ENCODE data around the gene IGF2BP1.

IGF2BP1 gene

DNA sequence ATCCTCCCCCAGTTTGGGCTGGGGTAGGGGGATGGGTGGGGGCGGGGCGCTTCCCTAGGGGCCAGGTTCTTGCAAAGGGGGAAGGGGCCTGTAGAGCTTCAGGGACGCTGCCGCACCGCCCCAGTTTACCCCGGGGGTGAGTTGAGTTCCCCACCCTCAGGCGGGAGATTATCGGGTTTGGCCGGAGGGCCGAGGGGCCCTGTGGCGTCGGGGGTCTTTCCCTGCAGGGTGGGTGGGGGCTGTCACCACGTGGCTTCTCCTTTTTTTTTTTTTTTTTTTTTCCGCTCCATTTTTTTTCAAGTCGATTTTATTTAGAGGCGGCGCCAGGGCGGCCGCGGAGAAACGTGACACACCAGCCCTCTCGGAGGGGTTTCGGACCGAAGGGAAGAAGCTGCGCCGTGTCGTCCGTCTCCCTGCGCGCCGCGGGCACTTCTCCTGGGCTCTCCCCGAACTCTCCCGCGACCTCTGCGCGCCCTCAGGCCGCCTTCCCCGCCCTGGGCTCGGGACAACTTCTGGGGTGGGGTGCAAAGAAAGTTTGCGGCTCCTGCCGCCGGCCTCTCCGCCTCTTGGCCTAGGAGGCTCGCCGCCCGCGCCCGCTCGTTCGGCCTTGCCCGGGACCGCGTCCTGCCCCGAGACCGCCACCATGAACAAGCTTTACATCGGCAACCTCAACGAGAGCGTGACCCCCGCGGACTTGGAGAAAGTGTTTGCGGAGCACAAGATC, at the start of gene IGF2BP1:
Gene IGF2BP1, plus strand, starts transcription at position 283 of the 724 bp plus-strand sequence. Its CDS starts 361 bp downstream, at position 644.
- no peak for DNase-seq

DNA sequence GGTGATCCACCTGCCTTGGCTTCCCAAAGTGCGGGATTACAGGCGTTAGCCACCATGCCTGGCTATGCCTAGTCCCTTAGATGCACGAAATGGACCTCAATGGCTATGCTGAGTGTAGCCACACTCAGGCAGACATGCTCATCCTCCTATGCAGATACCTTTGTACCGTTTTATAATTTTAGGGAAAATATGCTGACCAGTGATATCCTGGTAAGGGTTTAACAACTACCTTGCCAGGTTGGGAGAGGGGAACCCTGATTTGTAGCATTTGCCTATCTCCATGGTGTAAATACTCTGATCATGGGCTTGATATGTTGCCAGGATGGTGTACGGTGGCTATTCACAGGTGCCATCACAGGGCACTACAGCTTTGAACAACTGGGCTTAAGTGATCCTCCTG, 45.6 kb upstream of the IGF2BP1 start:
- no peak for DNase-seq

DNA sequence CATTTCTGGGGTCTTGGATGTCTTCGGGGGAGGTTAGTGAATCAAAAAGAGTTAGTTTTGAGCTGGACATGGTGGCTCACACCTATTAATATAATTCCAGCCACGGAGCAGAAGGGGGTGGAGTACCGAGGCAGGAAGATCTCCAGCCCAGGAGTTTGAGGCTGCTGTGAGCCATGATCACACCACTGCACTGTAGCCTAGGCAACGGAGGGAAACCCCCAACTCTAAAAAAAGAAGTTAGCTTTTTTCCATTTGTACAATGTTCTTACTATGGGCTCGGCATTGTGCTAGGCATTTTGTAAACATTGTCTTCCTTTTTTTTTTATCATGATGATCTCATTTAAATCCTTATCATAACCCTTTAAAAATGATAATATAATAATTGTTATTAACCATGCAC, 44.3 kb upstream of the IGF2BP1 start:
- no peak for DNase-seq

DNA sequence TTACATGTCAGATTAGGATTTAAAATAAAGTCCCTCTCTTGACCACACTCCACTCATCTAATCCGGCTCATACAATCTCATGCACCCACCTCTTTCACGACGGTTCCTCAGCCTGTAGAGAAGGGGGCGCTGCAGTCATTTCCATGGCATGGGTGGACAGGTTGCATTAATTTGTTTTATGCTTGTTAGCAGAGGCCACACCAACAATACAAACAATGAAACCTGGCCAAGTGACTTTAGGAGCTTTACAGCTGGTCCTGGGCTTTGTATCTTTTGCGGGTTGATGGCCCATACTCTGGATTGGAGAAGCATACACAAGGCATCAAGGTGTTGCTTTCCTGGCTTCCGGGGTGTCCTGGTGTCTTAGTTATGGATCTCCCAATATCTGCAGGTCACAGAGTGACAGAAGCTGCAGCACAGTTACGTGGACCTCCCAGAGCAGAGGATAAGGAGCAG, 42.9 kb upstream of the IGF2BP1 start:
- no peak for DNase-seq

DNA sequence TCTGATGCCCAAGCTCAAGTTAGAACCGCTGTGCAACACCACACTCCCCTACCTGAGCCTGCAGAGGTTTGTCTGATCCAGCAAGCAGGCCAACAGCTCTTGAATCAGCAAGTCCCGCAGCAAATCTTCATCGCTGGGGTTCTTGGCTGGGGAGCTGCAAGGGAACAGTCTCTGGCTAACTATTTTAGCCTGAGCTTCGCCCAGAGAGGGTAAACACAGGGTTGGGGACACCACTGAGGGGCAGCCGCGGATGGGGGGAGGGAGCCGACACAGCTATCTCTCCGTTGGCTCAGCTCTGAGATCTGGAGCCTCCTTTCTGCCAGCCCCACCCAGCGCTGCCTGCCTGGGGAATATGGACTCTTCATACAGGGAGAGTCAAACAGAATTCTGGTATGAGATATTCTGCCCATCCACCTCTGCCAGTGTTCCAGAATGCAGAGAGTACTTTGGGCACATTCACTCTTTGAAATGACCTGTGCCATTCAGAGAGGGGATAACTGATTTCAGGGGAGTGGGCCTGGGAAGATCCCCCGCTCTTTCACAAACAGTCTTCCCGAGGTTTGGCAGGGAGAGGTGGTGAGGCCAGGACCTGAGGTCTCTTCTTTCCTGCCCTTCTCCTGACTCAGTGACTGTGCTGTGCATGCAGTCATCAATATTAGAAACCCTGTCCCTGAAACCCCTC, 36.2 kb upstream of the IGF2BP1 start:
- DNase-seq, result no peak

DNA sequence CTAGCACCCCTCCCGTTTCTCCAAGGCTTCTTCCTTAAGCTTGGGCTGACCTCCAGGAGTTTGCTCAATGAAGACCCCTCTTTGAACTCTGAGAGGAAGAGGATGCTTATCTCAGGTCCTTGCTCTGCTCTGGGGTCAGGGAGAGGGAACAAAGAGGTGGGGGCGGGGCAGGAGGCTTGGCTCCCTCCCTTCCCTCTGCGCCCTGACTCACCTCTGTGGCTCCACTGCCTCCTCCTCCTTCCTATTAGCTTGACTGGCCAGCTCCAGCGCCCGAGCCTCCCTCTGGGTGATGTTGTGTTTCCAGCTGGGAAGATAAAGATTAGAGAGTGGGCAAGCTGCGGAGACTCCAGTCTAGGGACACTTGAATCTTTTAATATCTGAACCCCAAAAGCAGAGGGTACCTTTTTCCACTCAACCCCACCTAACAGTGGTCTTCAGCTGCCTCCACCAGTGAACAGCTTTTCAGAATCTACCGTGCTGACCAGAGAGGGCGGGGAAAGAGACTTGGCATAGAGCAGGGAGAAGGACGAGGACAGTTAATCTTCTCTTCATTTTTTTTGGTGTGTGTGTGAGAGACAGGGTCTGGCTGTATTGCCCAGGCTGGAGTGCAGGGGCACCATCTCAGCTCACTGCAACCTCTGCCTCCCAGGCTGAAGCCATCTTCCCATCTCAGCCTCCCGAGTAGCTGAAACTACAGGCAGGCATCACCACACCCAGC, 35.5 kb upstream of the IGF2BP1 start:
- no peak for DNase-seq

DNA sequence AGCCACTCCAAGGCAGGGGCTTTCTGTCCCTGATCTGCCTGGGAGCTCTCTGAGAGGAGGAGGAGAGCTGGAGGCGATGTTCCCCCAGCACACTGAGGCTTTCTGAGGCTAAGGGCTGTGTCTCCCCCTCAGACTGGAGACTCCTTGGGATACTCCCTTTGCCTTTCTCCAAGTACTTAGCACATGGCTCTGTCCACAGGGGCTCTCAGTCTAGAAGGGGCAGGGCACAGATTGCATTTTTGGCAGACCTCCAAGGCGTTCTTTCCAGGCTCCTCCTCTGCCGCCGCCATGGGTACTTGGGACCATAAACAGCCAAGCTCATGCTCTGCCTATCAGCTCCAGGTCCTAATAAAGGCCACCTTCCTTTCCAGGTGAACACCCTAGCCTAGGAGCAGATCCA, 27.0 kb upstream of the IGF2BP1 start:
- no peak for DNase-seq

DNA sequence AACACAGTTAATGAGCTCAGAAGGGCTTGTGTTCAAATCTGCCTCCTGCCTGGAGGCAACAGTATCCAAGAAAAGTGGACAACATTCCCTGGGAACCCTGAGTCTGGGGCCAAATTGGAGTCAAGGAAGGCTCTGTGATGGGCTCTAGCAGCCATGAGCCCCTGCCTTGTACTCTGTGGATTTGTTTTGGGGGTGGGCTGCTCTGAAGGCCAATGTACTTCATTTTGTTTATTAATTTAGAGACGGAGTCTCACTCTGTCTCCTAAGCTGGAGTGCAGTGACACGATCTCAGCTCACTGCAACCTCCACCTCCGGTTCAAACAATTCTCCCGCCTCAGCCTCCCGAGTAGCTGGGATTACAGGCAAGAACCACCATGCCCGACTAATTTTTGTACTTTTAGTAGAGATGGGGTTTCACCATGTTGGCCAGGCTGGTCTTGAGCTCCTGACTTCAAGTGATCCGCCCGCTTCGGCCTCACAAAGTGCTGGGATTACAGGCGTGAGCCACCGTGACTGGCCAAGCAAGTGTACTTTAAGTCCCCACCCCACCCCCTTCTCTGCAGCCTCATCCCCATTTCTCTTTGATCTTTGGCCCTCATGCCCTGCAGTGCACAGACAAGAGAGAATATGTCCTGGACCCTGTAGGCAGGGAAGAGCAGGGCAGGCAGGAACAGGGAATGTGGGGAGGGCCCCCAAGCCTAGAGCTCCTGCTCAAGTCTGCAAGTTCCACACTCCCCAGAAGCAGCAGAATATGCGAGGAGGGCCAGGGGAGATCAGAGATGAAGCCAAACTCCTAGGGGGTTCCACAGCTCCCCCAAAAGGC, 26.1 kb upstream of the IGF2BP1 start:
- no peak for DNase-seq

DNA sequence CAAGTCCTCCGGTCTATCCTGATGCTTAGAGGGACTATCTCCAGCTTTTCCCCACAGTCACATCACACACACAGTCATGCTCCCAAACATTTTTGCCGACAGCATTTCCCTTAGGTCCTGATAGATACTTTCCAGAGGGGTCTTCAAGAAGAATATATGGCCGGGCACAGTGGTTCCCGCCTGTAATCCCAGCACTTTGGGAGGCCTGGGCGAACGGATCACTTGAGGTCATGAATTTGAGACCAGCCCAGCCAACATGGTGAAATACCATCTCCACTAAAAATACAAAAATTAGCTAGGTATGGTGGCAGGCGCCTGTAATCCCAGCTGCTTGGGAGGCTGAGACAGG, 24.5 kb upstream of the IGF2BP1 start:
- DNase-seq, result no peak

DNA sequence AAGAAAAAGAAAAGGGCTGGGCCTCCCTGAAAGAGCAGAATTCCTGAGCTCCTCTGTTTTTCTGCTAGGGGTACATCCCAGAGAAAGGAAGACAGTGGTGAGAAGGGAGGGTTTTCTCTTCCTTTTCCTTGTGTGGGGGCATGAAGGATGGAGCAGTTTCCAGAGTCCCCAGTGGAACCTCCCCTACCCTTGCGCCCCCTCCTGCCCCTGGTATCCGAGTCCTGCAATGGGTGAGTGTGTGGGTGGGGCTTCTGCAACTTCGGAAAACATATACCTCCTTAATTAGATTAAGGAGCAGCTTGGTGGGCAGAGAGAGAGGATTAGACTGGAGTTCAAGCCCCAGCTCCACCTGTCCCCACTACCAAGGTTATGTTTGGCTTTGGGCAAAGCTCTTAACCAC, 23.4 kb upstream of the IGF2BP1 start:
- DNase-seq, result no peak

DNA sequence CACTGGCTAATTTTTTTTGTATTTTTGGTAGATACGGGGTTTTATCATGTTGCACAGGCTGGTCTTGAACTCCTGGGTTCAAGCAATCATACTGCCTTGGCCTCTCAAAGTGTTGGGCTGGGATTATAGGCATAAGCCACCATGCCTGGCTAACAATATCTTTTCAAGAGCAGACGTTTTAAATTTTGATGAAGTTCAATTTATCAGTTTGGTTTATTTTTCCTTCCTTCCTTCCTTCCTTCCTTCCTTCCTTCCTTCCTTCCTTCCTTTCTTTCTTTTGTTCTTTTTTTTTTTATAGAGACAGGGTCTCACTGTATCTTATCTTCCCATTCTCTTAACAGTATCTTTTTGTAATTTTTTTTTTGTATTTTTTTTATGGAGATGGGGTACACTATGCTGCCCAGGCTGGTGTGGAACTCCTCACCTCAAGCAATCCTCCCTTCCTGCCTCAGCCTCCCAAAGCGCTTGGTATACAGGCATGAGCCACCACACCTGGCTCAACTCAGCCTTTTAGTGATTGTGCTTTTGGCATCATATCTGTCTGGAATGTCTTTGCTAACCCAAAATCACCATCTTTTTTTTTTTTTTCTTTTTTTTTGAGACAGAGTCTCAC, 15.2 kb upstream of the IGF2BP1 start:
- no peak for DNase-seq

DNA sequence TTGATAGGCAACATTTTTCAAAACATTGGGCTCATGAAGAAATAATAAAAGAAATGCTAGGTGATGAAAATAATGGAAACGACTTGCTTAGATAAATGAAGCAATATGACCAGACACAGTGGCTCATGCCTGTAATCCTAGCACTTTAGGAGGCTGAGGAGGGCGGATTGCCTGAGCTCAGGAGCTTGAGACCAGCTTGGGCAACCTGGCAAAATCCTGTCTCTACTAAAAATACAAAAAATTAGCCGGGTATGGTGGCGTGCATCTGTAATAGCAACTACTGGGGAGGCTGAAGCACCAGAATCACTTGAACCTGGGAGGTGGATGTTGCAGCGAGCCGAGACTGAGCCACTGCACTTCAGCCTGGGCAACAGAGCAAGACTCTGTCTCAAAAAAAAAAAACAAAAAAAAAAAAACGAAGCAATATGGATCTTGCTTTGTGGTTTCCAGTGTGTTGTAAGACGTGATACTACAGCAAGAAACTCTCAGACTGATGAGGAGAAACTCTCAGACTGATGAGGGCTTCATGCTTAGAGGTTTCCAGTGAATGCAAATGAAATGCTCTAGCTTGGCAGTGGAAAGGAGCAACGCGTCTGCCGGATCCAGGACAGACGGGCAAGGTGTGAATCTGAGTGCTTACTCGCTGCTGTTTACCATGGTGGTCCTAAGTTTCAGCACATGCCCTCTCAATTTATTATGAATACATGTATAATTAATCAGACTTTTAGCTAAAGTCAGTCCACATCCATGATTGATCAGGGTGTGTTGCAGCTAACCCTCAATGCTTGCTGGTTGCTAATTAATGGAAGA, 11.5 kb upstream of the IGF2BP1 start:
- no peak for DNase-seq

DNA sequence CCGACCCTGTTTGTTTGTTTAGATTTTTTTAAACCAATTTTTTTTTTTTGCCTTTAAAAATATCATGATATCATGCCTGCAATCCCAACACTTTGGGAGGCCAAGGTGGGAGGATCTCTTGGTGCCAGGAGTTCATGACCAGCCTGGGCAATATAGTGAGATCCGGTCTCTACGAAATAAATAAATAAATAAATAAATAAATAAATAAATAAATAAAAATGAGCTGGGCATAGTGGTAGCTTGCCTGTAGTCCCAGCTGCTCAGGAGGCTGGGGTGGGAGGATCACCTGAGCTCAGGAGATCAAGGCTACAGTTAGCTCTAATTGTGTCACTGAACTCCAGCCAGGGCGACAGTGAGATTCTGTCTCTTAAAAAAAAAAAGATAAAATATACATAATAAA, 8.1 kb upstream of the IGF2BP1 start:
- no peak for DNase-seq

DNA sequence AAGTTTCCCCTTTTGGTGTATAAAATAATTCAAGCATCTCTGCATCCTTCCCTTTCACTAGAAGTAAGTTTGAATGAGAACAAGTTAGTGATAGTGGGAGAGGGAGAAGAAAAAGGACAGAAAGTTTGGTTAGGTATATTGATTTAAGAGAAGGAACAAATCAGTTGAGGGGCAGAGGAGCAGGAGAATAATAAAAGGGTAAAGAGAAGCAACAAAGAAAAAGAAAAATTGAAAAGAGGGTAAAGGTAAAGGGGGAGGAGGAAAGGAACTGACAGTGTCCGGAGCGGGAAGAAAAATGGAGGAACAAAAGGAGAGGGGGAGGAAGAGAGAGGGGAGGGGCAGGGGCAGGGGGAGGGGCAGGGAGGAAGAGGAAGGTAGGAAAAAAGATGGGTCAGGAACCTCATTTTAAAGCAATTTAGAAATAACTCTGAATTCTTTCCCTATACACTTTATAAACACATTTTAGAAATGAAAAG, 6.3 kb upstream of the IGF2BP1 start:
- no peak for DNase-seq

DNA sequence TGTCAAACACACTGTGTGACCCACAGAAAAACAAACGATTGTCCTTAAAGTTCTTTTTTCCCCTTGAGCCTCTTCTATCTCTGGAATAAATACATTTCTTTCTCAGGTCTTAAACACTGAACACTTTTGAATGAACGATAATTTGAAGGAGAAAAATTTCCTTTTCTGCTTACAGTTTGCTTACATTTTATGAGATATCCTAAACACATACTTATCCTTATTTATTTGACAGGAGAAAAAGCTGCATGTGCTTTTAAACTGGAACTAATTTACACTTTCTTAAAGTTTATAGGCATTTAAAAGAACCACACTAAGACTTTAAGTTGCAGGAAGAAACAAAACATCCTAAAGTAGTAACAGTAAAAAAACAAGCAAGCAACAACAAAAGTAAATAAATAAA, 4.7 kb upstream of the IGF2BP1 start:
- no peak for DNase-seq

DNA sequence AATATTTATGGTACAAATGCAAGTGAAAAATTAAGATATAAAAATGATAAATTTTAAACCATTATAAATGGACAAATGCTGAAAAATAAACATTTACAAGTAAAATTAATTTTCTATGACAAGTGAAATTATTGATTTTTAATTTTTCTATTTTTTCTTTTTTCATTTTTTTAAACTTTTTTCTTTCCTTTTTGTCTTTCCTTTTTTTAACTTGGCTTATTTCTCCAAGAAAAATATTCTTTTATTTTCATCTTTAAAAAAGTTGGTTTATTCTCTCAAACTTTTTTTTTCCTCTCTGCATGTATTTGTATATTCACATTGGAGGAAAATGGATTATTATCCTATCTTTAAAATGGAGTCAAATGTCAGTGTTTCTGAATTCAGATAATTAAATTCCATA, 3.9 kb upstream of the IGF2BP1 start:
- no peak for DNase-seq

DNA sequence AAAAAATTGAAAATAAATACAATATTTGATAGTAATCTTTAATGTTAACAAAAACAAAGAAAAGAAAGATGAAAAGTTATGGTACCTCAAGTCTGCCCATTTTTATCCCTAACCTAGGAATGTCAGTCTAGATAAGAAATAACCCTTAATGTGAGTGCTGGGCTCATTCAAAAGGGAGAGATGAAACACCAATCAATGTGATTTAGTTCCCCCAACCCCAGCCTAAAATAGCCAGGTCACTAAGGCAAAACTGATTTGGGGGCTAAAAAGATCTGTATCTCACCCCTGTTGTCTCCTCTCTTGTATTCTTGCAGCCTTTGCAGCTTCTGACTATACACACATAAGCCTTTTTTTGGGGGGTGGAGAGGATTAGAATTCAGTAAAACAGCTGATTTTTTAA, 3.2 kb upstream of the IGF2BP1 start:
- DNase-seq, result no peak

DNA sequence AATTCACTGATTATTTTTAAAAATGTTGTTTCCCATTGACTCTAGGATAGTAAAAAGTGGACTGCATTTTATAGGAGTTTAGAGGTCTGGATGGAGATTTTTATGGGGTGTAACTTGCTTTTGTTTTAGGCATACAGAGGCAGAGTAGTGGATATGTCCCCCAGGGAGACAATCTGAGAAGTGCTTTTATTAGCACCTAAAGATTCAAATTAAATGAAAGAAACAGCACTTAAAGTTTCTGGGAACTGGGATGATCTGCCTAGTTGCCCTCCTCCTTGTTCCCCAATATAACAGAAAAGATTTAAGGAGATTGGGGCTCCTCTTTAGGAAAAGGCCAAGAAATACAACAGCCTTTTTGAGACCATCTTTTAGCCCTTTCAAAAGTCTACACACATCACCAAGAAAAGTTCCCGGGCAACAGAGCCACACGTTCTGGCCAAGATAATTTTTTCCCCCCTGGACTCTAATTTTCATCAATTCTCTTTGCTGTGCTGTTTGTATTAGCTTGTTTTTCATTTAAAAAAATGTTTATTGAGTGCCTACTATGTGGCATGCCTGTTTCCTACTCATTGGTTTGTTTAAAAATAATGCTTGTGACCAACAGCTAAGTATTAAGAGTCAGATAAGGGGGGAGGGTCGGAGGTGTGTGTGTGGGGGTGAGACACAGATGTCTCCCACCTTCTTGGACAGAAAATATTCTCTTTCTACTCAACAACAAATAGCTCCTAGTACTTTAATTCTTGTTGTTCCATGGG, 2.5 kb upstream of the IGF2BP1 start:
- no peak for DNase-seq

DNA sequence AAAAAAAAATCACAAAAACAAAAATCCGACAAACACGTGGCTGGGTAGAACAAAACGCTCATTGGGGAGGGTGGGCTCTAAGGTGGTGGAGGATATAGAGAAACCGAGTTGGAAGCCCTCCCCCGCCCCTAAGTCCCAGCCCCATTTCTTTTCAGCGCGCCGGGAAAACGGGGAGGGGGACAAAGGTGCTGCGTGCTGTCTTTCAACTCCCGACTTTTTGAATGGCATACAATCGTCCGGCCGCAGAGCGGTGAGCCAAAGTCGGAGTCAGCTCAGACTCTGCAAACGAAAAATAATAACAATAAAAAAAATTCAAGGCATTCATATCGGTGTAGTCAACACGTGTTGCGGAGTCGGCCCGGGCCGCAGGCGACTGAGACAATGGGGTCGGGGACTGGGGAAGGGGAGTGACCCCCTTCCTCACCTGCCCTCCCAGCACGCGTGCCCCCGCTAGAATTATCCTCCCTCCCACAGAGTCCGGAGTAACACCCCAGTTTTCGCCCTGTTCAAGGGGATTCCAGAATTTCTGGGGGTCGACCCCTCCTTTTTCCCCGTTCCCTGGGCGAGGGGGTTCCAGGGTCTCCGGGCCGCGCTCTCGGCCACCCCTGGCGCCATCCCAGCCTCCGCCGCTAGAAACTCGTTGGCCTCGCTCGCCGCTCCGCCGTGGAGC, 1.7 kb upstream of the IGF2BP1 start:
- DNase-seq, result no peak
